Ascending aorta (tissue), 2 donors: ENCODE data around the gene BAHCC1. TPM values are rescaled to one million over a fixed set of nuclear protein-coding genes. Genes with fewer than 3 reads are reported as not detected.

Source experiments
- DNase-seq, 2 donors: peaks; one replicate each; pipeline ENCODE4 v3.0.0-alpha.2; 2019; ENCODE audit warnings: low spot score in 2 of 2
- H3K27ac ChIP-seq, 2 donors: fragments of 200-600 bp; sonication (generic); one replicate each; pipeline ENCODE4 v1.5.1; 2016 to 2017; ENCODE audit warnings: mild to moderate bottlenecking in 1 of 2
- H3K27me3 ChIP-seq: fragments of 200-600 bp; sonication (generic); one replicate; pipeline ENCODE4 v1.5.1; 2017
- H3K36me3 ChIP-seq, 2 donors: fragments of 200-600 bp; sonication (generic); one replicate each; pipeline ENCODE4 v1.5.1; 2016
- H3K4me1 ChIP-seq, 2 donors: fragments of 200-600 bp; sonication (generic); one replicate each; pipeline ENCODE4 v1.5.1; 2016 to 2017; ENCODE audit warnings: mild to moderate bottlenecking in 1 of 2
- H3K4me3 ChIP-seq, 2 donors: fragments of 200-600 bp; sonication (generic); one replicate each; pipeline ENCODE4 v1.5.1; 2016 to 2017; ENCODE audit warnings: mild to moderate bottlenecking in 1 of 2
- H3K9me3 ChIP-seq, 2 donors: fragments of 200-600 bp; sonication (generic); one replicate each; pipeline ENCODE4 v1.5.1; 2016
- intact Hi-C: fragments of 100-400 bp; cut with DNase I; formaldehyde crosslinking; loops from one replicate; pipeline ENCODE4 v1.15.1; 2023
- total RNA-seq: library from RNA; depleted of rRNA; stranded (reverse); fragments of >200 nt; gene quantifications from one replicate; pipeline ENCODE4 v1.1.0, GENCODE V29; 2016
- TF ChIP-seq, protein P1 (sequence below), 3 experiments: fragments of 200-600 bp in 2 of 3; fragments of 450-650 bp in 1 of 3; sonication (generic) in 2 of 3; IDR thresholded peaks; one replicate each; pipeline ENCODE4 v1.5.1; 2016 to 2019; ENCODE audit warnings: antibody characterized with exemption in 3 of 3, mild to moderate bottlenecking in 1 of 3, moderate library complexity in 1 of 3

BAHCC1 gene
- total RNA-seq, 1 donor from 2014 or later = 29.1 TPM

DNA sequence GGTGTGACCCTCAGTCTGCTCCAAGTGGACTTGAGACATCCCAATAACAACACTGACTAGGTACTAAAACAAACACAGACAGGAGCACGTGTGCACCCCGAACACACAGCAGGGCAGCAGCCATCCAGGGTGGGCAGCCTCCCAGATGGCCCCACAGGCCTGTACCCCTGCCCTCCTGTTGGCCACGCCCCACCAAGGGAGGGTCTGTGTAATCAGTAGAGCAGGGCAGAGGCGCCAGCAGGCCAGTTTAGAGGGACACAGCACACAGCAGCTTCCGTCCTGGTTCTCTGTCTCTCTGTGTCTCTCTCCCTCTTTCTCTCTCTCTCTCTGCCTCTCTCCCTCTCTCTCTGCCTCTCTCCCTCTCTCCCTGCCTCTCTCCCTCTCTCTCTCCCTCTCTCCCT, 95.9 kb downstream of the BAHCC1 start:
- H3K9me3 ChIP-seq = no peaks in the 10 kb centered on the region
- intact Hi-C loops = no loop called here
- no peak for DNase-seq

DNA sequence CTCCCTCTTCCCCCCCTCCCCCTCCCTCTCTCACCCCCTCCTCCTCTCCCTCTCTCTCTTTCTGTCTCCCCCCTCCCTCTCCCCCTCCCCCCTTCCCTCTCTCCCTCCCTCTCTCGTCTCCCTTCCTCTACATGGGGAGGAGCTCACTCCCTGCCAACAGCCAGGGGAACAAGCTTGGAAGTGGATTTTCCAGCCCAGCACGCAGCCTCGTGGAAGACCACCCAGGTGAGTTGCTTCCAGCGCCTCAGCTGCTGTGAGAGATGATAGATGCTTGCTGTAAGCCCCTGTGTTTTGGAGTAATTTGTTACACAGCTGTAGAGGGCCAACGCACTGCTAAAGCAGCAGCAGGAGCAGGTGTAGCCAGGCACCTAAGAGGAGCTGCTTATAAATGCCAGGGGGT, 96.5 kb downstream of the BAHCC1 start:
- H3K27me3 ChIP-seq = no peaks in the 10 kb centered on the region
- H3K27ac ChIP-seq = no peak overlapping the region
- H3K9me3 ChIP-seq = no peaks in the 10 kb centered on the region
- H3K36me3 ChIP-seq = no peaks in the 10 kb centered on the region
- intact Hi-C loops = no loop called here
- DNase-seq = no peak
- TF ChIP-seq, protein P1, sequence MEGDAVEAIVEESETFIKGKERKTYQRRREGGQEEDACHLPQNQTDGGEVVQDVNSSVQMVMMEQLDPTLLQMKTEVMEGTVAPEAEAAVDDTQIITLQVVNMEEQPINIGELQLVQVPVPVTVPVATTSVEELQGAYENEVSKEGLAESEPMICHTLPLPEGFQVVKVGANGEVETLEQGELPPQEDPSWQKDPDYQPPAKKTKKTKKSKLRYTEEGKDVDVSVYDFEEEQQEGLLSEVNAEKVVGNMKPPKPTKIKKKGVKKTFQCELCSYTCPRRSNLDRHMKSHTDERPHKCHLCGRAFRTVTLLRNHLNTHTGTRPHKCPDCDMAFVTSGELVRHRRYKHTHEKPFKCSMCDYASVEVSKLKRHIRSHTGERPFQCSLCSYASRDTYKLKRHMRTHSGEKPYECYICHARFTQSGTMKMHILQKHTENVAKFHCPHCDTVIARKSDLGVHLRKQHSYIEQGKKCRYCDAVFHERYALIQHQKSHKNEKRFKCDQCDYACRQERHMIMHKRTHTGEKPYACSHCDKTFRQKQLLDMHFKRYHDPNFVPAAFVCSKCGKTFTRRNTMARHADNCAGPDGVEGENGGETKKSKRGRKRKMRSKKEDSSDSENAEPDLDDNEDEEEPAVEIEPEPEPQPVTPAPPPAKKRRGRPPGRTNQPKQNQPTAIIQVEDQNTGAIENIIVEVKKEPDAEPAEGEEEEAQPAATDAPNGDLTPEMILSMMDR (IDR thresholded peaks at IDR 0.05) = no peak
- H3K4me3 ChIP-seq = no peak overlapping the region
- peaks cover 5 to 6% of the 10 kb centered on the region in 2 donors for H3K4me1 ChIP-seq

More for the DNA sequence above, 95.9 kb downstream of the BAHCC1 start:
- H3K27ac ChIP-seq = no peak overlapping the region
- no peaks in the 10 kb centered on the region for H3K27me3 ChIP-seq
- H3K4me1 ChIP-seq = peaks cover 5 to 6% of the 10 kb centered on the region in 2 donors
- no peaks in the 10 kb centered on the region for H3K36me3 ChIP-seq
- no peak overlapping the region for H3K4me3 ChIP-seq
- TF ChIP-seq, protein P1 (IDR thresholded peaks at IDR 0.05) = no peak

DNA sequence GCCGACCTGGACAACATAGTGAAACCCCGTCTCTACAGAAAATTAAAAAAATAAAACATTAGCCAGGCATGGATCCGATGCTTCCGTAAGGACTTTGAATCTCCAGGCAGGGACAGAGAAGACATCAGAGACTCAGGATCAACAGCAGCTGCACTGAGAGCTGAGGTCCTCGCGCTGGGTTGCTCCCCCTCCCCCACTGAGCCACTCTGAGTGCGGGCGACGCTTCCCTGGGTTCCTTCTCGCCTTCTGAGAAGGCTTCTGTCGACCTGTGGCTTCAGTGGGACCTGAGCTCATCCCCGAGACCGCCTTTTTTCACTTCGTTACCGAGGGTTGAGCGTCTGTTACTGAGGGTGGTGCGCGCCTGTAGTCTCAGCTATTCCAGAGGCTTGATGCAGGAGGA, 96.9 kb downstream of the BAHCC1 start:
- H3K4me1 ChIP-seq = peaks cover 5 to 6% of the 10 kb centered on the region in 2 donors
- intact Hi-C loops = no loop called here
- no peaks in the 10 kb centered on the region for H3K27me3 ChIP-seq
- no peaks in the 10 kb centered on the region for H3K36me3 ChIP-seq
- no peak for DNase-seq
- no peaks in the 10 kb centered on the region for H3K9me3 ChIP-seq
- TF ChIP-seq, protein P1 (IDR thresholded peaks at IDR 0.05) = no peak
- H3K4me3 ChIP-seq = no peak overlapping the region
- H3K27ac ChIP-seq = no peak overlapping the region

DNA sequence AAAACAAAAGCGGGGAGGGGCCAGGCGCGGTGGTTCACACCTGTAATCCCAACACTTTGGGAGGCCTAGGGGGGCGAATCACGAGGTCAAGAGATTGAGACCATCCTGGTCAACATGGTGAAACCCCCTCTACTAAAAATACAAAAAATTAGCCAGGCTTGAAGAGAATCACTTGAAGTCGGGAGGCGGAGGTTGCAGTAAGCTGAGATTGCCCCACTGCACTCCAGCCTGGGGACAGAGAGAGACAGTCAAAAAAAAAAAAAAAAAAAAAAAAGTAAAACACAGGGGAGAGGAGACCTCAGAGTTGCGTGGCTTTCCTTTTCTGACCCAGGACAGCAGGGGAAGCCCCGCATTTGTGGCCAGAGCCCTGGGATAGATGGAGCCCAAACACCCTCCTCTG, 97.4 kb downstream of the BAHCC1 start:
- H3K36me3 ChIP-seq = no peaks in the 10 kb centered on the region
- H3K9me3 ChIP-seq = no peaks in the 10 kb centered on the region
- peaks cover 3 to 6% of the 10 kb centered on the region in 2 donors for H3K4me1 ChIP-seq
- no peak overlapping the region for H3K4me3 ChIP-seq
- DNase-seq = no peak
- intact Hi-C loops = no loop called here
- no peak overlapping the region for H3K27ac ChIP-seq
- TF ChIP-seq, protein P1 (IDR thresholded peaks at IDR 0.05) = no peak
- no peaks in the 10 kb centered on the region for H3K27me3 ChIP-seq

DNA sequence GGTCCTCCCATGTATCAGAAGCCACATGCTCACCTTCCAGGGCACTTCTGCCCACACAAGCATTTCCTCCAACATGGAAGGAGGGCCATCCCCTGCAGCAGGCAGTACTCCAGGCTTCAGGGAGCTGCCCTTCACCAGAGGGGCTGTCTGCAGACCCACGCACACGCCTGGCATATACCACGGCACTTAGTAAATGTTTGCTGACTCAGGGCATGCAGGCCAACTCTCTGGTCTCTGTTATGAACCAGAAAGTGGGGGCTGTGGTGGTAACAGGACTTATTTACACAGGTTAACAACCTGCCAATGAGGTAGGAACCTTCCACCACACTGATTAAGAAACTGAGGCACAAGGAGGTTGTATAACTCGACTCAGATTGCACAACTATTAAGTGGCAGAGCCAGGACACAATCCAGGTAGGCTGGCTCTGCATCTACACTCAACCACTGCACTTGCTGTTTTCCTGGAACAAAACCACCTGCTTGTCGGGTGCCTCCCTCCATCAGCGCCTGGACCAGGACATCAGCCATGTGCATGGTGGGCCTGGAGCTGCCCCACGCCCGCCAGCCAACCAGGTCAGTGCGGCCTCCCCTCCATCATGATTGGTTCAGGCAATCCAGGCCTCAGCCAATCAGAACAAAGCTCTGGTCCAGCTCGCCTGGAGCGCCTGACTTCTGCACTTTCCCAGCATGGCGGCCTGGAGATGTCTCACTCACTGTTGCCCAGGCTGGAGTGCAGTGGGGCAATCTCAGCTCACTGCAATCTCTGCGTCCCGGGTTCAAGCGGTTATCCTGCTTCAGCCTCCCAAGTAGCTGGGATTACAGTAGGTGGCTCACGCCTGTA, 98.2 kb downstream of the BAHCC1 start:
- Histone ChIP-seq H3K36me3 (no peaks in the 10 kb centered on the region), H3K27ac (no peak overlapping the region), H3K4me3 (no peak overlapping the region), H3K4me1 (peaks cover 2 to 3% of the 10 kb centered on the region in 2 donors), H3K27me3 (no peaks in the 10 kb centered on the region), H3K9me3 (no peaks in the 10 kb centered on the region)
- DNase-seq = no peak
- TF ChIP-seq, protein P1 (IDR thresholded peaks at IDR 0.05) = no peak
- intact Hi-C loops = no loop called here
